Mesendoderm (in vitro differentiated cells): Measurements from ENCODE around the gene HS3ST5.
A peak's percentile ranks its signal among the peaks of the same experiment; 100 is the strongest.

ENCODE experiments used
- DNase-seq: peaks from one replicate; pipeline ENCODE4 v3.0.0; 2013
- H2AK5ac ChIP-seq: 2 replicates; pipeline ENCODE4 v1.6.1; 2013; ENCODE audit warnings: low read length, inconsistent platforms
- H2BK120ac ChIP-seq: 2 replicates; pipeline ENCODE4 v1.6.1; 2013; ENCODE audit warnings: low read depth, mild to moderate bottlenecking, low read length, moderate library complexity, mixed read lengths
- H2BK15ac ChIP-seq: replicated peaks from 2 replicates; pipeline ENCODE4 v1.6.1; 2013; ENCODE audit warnings: low read depth, mild to moderate bottlenecking, moderate library complexity
- H2BK5ac ChIP-seq: 2 replicates; pipeline ENCODE4 v1.6.1; 2013; ENCODE audit warnings: low read length, inconsistent platforms
- H3K18ac ChIP-seq: 2 replicates; pipeline ENCODE4 v1.6.1; 2013; ENCODE audit warnings: mild to moderate bottlenecking, low read length, mixed read lengths
- H3K23ac ChIP-seq: one replicate; pipeline ENCODE4 v1.6.1; 2013; ENCODE audit warnings: low read length
- H3K27ac ChIP-seq: 2 replicates; pipeline ENCODE4 v1.5.1; 2013; ENCODE audit warnings: low read depth, mild to moderate bottlenecking, inconsistent platforms, low read length, moderate library complexity
- H3K27me3 ChIP-seq: 2 replicates; pipeline ENCODE4 v1.6.1; 2013; ENCODE audit warnings: low read length, control low read depth, mild to moderate bottlenecking, inconsistent platforms; ENCODE audit not compliant: insufficient read depth, poor library complexity
- H3K36me3 ChIP-seq: 2 replicates; pipeline ENCODE4 v1.6.1; 2013; ENCODE audit warnings: low read length, inconsistent platforms; ENCODE audit not compliant: control insufficient read depth, insufficient read depth
- H3K4ac ChIP-seq: one replicate; pipeline ENCODE4 v1.6.1; 2013; ENCODE audit warnings: low read depth, mild to moderate bottlenecking, low read length, moderate library complexity
- H3K4me1 ChIP-seq: 2 replicates; pipeline ENCODE4 v1.6.1; 2013; ENCODE audit warnings: low read depth, low read length, inconsistent platforms; ENCODE audit not compliant: control insufficient read depth
- H3K4me2 ChIP-seq: 2 replicates; pipeline ENCODE4 v1.6.1; 2013; ENCODE audit warnings: low read length
- H3K4me3 ChIP-seq: 2 replicates; pipeline ENCODE4 v1.5.1; 2013; ENCODE audit warnings: mild to moderate bottlenecking, low read length
- H3K56ac ChIP-seq: one replicate; pipeline ENCODE4 v1.6.1; 2013; ENCODE audit warnings: low read length
- H3K79me1 ChIP-seq: 2 replicates; pipeline ENCODE4 v1.6.1; 2013; ENCODE audit warnings: low read length, inconsistent platforms
- H3K79me2 ChIP-seq: 2 replicates; pipeline ENCODE4 v1.6.1; 2013; ENCODE audit warnings: mild to moderate bottlenecking, low read length; ENCODE audit not compliant: control insufficient read depth, insufficient read depth
- H3K9ac ChIP-seq: 2 replicates; pipeline ENCODE4 v1.6.1; 2013; ENCODE audit warnings: low read length, inconsistent platforms
- H4K5ac ChIP-seq: one replicate; pipeline ENCODE4 v1.6.1; 2013; ENCODE audit warnings: low read length
- H4K8ac ChIP-seq: one replicate; pipeline ENCODE4 v1.6.1; 2013; ENCODE audit warnings: low read depth, mild to moderate bottlenecking, control low read depth, low read length, moderate library complexity
- WGBS: extraction: QIAGEN DNeasy Blood & Tissue Kit; methylation state at CpG from one replicate; pipeline ENCODE4 v1.1.7; 2013; ENCODE audit warnings: low lambda C conversion rate, missing lambda C conversion rate; ENCODE audit not compliant: insufficient coverage; ENCODE audit errors: extremely low coverage; 5-methylcytosine and 5-hydroxymethylcytosine counted together

HS3ST5 gene

DNA sequence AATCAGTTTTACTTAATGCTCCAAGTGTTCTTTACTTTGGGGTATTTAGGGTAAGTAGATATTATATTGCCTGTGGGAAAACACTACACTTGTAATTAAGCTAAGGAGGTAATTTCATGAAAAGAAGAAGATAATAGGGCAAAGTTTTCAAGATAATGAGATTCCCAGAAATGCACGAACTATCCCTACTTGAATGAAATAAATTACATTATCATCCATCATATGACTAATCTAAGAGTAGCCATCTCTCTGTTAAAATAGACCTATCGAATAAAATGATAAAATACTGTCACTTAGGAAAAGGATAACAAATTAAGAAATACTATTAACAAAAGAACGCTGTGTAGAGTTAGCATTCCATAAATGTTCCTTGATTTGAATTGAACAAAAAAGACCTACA is 236.8 kb downstream of the HS3ST5 start:
- H3K23ac ChIP-seq: no peak overlapping the region
- H2BK15ac ChIP-seq: no peak overlapping the region
- no peak overlapping the region for H2AK5ac ChIP-seq
- no peak overlapping the region for H3K4ac ChIP-seq
- no peak overlapping the region for H4K8ac ChIP-seq
- no peak overlapping the region for H3K18ac ChIP-seq
- no peak overlapping the region for H3K4me3 ChIP-seq
- no peak overlapping the region for H4K5ac ChIP-seq
- H3K36me3 ChIP-seq: no peaks in the 10 kb centered on the region
- no CpG with 5 or more reads among the region's 3 CpGs for WGBS
- no peaks in the 10 kb centered on the region for H3K79me1 ChIP-seq
- H3K56ac ChIP-seq: no peak overlapping the region
- H3K4me1 ChIP-seq: no peaks in the 10 kb centered on the region
- no peak overlapping the region for H3K9ac ChIP-seq
- H3K27me3 ChIP-seq: no peaks in the 10 kb centered on the region
- no peak overlapping the region for H2BK120ac ChIP-seq
- no peak for DNase-seq
- no peak overlapping the region for H3K27ac ChIP-seq
- no peak overlapping the region for H3K4me2 ChIP-seq
- H2BK5ac ChIP-seq: no peak overlapping the region
- no peaks in the 10 kb centered on the region for H3K79me2 ChIP-seq

DNA sequence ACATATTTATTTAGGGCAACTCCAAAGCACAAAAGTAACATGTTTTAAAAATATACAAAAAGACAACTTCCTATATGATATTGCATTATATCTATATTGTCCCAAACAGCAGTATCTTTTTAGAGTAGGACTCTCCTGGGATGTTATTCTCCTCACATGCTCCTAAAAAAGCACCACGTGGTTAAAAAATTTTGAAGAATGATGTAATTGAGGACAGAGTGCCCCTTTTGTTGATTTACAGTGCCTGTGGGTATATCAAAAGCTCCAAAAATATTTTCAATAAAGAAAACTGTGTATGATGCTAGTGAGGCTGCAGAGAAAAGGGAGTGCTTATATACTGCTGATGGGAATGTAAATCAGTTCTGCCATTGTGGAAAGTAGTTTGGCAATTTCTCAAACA is 241.6 kb downstream of the HS3ST5 start:
- H2AK5ac ChIP-seq: no peak overlapping the region
- H3K79me1 ChIP-seq: no peaks in the 10 kb centered on the region
- H3K4me3 ChIP-seq: no peak overlapping the region
- no peak overlapping the region for H3K27ac ChIP-seq
- no peaks in the 10 kb centered on the region for H3K27me3 ChIP-seq
- H2BK120ac ChIP-seq: no peak overlapping the region
- H3K4me2 ChIP-seq: no peak overlapping the region
- H4K8ac ChIP-seq: no peak overlapping the region
- H3K4me1 ChIP-seq: no peaks in the 10 kb centered on the region
- no peak overlapping the region for H3K9ac ChIP-seq
- H3K4ac ChIP-seq: no peak overlapping the region
- no peak overlapping the region for H3K18ac ChIP-seq
- WGBS: no CpG with 5 or more reads among the region's 1 CpG
- H2BK5ac ChIP-seq: no peak overlapping the region
- no peaks in the 10 kb centered on the region for H3K79me2 ChIP-seq
- H2BK15ac ChIP-seq: no peak overlapping the region
- no peak overlapping the region for H4K5ac ChIP-seq
- no peak overlapping the region for H3K56ac ChIP-seq
- H3K36me3 ChIP-seq: no peaks in the 10 kb centered on the region
- DNase-seq: no peak
- no peak overlapping the region for H3K23ac ChIP-seq

DNA sequence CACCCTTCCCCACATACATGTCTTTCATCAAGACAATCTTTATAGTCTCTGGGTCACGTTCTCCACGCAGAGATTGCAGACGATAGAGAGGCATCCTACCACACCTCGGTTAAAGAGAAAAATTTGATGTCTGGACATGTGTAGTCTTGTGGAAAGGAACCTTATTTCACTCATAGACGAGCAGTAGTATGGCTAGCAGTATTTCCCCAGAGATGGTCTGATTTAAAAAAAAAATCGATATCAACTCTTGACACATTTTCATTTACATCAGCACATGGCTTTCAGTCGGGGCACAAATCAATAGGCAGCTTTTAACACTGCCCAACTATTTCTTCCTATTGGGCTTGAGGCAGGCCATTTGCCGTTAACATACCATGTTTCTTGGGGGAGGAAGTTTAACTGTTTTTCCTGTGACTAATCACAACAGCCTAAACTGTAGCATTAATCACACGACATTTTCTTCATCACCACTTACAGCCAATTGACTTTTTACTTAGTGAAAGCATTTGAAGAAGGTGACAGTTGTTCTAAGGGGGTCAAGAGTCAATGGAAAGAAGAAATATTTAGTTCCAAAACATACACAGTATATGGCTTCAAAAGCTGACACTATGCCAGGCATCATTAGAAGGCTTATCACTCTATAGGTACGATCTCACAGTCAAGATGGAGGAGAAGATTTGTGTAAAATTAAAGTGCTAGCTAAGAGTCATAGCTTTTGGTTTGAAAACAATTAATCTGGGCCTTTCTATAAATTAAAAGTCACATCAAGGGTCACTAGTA is 242.4 kb downstream of the HS3ST5 start:
- Histone ChIP-seq H2BK120ac (no peak overlapping the region), H3K79me2 (no peaks in the 10 kb centered on the region), H3K23ac (no peak overlapping the region), H3K9ac (no peak overlapping the region), H3K4me1 (no peaks in the 10 kb centered on the region), H4K8ac (no peak overlapping the region), H3K27ac (no peak overlapping the region), H3K79me1 (no peaks in the 10 kb centered on the region), H3K4me3 (no peak overlapping the region), H2AK5ac (no peak overlapping the region), H3K56ac (no peak overlapping the region), H3K4ac (no peak overlapping the region), H3K36me3 (no peaks in the 10 kb centered on the region), H3K27me3 (no peaks in the 10 kb centered on the region), H3K18ac (no peak overlapping the region), H4K5ac (no peak overlapping the region), H2BK15ac (no peak overlapping the region), H3K4me2 (no peak overlapping the region), H2BK5ac (no peak overlapping the region)
- DNase-seq: peak; percentile 26
- WGBS: no CpG with 5 or more reads among the region's 10 CpGs

DNA sequence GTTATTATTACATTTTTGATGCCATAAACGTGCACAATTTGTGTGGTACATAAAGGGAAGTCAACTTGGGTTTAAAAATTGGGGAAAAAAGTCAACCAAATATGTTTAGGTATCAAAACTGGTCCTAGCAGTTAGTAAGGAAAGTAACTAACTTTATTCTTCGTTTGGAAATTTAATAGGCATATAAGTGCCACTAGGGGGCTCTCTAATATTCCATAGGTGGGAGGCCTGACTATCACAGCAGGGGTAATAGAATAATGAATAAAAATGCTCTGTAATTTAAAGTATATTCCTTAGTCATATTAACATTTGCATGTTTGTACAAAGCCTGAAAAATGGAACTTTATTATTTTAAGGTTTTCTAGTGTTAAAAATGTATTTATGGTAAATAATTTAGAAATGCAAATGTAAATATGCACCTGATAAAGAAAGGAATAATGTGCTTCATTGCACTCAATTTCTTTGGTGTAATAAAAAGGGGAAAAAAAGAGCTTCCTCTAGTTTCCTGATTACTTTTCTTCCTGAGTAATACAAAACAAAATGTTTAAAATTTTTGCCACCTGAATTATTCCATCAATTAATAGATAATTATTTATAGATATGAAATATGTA is 246.2 kb downstream of the HS3ST5 start:
- WGBS: no CpG with 5 or more reads among the region's 2 CpGs
- H4K8ac ChIP-seq: no peak overlapping the region
- no peaks in the 10 kb centered on the region for H3K27me3 ChIP-seq
- H3K4me2 ChIP-seq: no peak overlapping the region
- DNase-seq: peak; percentile 35
- no peak overlapping the region for H2BK5ac ChIP-seq
- no peak overlapping the region for H3K23ac ChIP-seq
- H2BK15ac ChIP-seq: peak overlapping the region; percentile 36
- no peak overlapping the region for H3K4ac ChIP-seq
- no peak overlapping the region for H3K4me3 ChIP-seq
- no peak overlapping the region for H2BK120ac ChIP-seq
- no peak overlapping the region for H3K27ac ChIP-seq
- H3K36me3 ChIP-seq: no peaks in the 10 kb centered on the region
- no peaks in the 10 kb centered on the region for H3K4me1 ChIP-seq
- no peak overlapping the region for H3K56ac ChIP-seq
- H2AK5ac ChIP-seq: no peak overlapping the region
- no peak overlapping the region for H4K5ac ChIP-seq
- H3K9ac ChIP-seq: no peak overlapping the region
- H3K79me2 ChIP-seq: no peaks in the 10 kb centered on the region
- no peak overlapping the region for H3K18ac ChIP-seq
- H3K79me1 ChIP-seq: no peaks in the 10 kb centered on the region

DNA sequence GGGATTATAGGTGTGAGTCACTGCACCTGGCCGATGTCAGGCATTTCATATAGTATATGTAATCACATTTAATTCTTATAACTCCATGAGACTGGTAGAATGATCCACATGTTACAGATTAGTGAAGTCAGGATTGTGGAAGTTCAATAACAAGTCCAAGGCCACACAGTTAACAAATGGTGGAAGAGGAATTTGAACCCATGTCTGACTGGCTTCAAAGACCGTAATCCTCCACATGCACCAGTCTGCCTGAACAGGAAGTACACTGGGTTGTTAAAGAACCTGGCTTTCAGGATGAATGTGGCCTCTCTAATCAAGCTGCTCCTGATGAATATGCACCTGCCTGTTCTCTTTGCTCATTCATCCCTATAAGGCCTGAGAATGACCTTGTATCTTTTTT is 249.9 kb downstream of the HS3ST5 start:
- Histone ChIP-seq H3K79me2 (no peaks in the 10 kb centered on the region), H3K23ac (no peak overlapping the region), H2BK15ac (no peak overlapping the region), H3K4me2 (no peak overlapping the region), H4K5ac (no peak overlapping the region), H3K27ac (no peak overlapping the region), H4K8ac (no peak overlapping the region), H2BK5ac (no peak overlapping the region), H2BK120ac (no peak overlapping the region), H3K4me3 (no peak overlapping the region), H3K56ac (no peak overlapping the region), H3K9ac (no peak overlapping the region), H3K79me1 (no peaks in the 10 kb centered on the region), H3K4ac (no peak overlapping the region), H3K4me1 (no peaks in the 10 kb centered on the region), H2AK5ac (no peak overlapping the region), H3K36me3 (no peaks in the 10 kb centered on the region), H3K27me3 (no peaks in the 10 kb centered on the region), H3K18ac (no peak overlapping the region)
- no CpG with 5 or more reads among the region's 2 CpGs for WGBS
- DNase-seq: no peak
